ENCODE results near the gene FGD5.
"Not testable (repeated sequence)": the region's sequence is repeated elsewhere in the genome, so short reads cannot be mapped to it uniquely, and the experiment has no call there.

Gene FGD5

GRCh38 chr3:14894085-14894484, 75.3 kb downstream of the FGD5 start:
- H3K27ac ChIP-seq, result no peak overlapping the region

GRCh38 chr3:14897266-14897665, 78.5 kb downstream of the FGD5 start:
- no peak overlapping the region for H3K27ac ChIP-seq
- no peak for TF ChIP-seq CTCF (conservative IDR thresholded peaks at IDR 0.05)

More at GRCh38 chr3:14894085-14894484, 75.3 kb downstream of the FGD5 start:
- TF ChIP-seq CTCF (conservative IDR thresholded peaks at IDR 0.05), result no peak

- TF ChIP-seq CTCF (conservative IDR thresholded peaks at IDR 0.05), result no peak
- no peak overlapping the region for H3K27ac ChIP-seq
Observed at GRCh38 chr3:14898929-14899328, 80.2 kb downstream of the FGD5 start.

- TF ChIP-seq CTCF (conservative IDR thresholded peaks at IDR 0.05), result no peak
- no peak overlapping the region for H3K27ac ChIP-seq
Observed at GRCh38 chr3:14899993-14900618, 81.3 kb downstream of the FGD5 start.

GRCh38 chr3:14900881-14901873, 82.4 kb downstream of the FGD5 start:
- H3K27ac ChIP-seq, result no peak overlapping the region
- no peak for TF ChIP-seq CTCF (conservative IDR thresholded peaks at IDR 0.05)

- H3K27ac ChIP-seq, result no peak overlapping the region
- no peak for TF ChIP-seq CTCF (conservative IDR thresholded peaks at IDR 0.05)
Observed at GRCh38 chr3:14902719-14903118, 84.0 kb downstream of the FGD5 start.

GRCh38 chr3:14903501-14903900, 84.7 kb downstream of the FGD5 start:
- H3K27ac ChIP-seq, result not testable (repeated sequence)
